WI38 (cell line): ENCODE data around the gene CSF1R.

Experiments used
- H3K4me3 ChIP-seq: 2 replicates; pipeline ENCODE4 v1.5.1; 2011; ENCODE audit warnings: low read depth, mild to moderate bottlenecking, control low read depth, low read length
- CTCF ChIP-seq: IDR thresholded peaks from 2 replicates; pipeline ENCODE4 v1.5.1; 2012; ENCODE audit warnings: low read depth, mild to moderate bottlenecking, control low read depth, low read length

Gene CSF1R

DNA sequence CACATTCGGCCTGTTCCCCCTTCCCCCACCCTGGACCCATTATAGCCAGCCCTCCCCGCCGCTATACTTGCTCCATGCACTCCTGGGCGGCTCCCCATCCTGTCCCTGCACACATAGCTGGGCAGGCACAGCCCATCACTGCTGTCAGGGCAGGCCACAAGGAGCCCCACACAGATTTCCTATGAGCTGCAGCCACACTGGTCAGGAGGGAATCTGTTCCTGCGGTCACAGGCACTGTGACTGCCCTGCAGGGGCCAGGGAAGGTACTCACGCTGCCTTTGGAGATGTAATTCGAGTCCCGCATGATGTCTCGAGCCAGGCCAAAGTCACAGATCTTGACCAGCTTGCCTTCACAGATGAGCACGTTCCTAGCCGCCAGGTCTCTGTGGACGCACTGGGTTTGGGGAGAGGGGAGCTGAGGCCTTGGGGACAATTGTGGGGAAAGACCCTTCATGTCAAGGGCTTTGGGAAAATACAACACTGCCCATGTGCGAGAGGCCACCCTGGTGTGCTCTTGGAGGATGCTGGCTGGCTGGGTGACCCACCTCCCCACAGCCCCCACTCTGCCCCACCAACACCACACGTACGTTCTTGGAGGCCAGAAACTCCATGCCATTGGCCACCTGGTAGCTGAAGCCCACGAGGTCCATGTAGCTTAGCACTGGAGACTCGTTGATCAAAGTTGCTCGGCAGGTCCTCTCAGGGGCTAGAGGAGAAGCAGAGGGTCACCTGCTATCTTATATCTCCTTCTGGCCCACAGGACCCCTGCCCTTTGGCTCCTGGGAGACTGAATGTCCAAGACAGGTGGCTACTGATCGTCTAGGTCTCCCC lies 34.5 kb upstream of the CSF1R start:
- no peak overlapping the region for H3K4me3 ChIP-seq
- no peak for TF ChIP-seq CTCF

DNA sequence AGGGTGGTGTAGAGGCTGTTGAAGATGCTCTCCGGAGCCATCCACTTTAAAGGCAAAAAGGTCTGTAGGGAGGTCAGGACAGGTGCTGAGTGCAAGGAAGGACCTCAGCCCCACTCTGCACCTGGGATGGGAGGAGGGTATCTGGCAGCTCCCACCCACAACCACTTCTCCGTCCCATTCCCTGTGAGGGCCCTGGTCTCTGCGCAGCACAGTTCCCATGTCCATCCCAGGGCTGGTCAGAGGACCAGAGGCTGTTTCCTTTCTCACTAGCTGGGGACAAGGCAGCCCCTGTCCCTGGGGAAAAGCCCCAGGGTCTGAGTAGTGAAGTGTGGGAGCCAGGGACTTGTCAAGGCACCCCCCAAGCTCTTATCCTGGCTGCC lies 33.7 kb upstream of the CSF1R start:
- TF ChIP-seq CTCF: no peak
- no peak overlapping the region for H3K4me3 ChIP-seq

GRCh38 chr5:150119421-150120061 lies 33.2 kb upstream of the CSF1R start:
- no peak for TF ChIP-seq CTCF
- H3K4me3 ChIP-seq: no peak overlapping the region

GRCh38 chr5:150118561-150119229 lies 32.3 kb upstream of the CSF1R start:
- TF ChIP-seq CTCF: no peak

DNA sequence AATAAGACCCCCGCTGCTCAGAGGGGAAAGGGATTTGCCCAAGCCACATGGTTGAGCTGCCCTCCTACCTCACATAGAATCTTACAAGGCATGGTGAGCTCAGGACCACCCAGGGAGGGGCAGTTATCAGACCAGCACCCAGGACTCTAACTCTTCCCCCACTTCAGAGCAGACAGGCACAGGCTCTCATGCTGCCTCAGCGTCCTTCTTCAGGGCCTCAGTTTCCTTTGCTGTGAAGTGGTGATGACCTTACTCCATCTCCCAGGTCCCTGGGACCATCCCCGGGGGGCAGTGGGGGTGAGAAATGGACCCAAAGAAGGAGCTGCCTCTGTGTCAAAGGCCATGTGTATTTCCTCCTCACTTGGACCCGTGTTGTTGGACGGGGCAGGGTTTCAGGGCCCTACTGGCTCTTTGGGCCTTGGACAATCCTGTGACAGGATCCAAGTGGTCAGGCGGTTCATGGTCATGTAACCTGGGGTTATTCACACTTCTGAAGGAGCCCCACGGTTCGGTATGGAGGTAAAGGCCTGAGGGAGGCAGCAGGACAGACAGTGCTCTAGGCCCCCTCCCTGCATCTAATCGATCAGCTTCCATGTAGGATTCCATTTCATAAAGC lies 31.7 kb upstream of the CSF1R start:
- no peak for TF ChIP-seq CTCF
- no peak overlapping the region for H3K4me3 ChIP-seq

More at GRCh38 chr5:150118561-150119229, 32.3 kb upstream of the CSF1R start:
- no peak overlapping the region for H3K4me3 ChIP-seq

DNA sequence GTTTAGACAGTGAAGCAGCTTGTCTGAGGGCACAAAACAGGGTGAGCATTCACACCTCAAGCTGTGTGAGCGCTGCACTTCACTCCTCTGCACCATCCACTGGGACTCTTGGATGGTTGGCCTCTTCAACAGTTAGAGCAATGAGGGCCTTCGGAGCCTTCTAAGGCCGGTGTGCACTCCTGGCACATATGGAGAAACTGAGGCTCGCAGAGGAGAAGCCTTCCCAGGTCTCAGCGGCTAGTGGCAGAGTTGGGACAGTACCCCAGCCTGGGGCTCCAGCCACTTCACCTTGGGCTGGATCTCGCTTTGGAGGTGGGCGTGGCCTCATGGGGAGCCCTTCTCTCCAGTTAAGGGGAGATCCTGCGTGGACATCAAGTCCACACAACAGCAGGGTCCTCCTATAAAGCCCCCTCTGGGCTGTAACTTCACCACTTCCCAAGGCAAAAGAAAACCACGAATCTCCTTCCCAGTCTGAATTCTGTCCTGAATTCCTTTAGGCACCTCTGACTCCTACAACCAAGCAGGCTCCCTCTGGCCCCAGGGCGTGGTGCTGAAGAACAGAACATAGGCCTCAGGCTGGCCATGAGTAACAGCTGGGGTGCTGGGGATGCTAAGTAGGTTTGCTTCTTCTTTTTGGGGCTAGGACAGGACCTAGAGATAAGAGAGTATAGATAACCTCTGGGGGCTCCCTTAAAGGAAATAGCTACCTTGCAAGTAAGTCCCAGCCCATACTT lies 30.5 kb upstream of the CSF1R start:
- H3K4me3 ChIP-seq: no peak overlapping the region
- TF ChIP-seq CTCF: no peak
